Activated CD4-positive, alpha-beta T cell treated with anti-CD3 and anti-CD28 coated beads, Interleukin-2, amount 50 U/mL, for 48 hours (primary cell): Measurements from ENCODE around the gene RRAGD.

Experiments used
- DNase-seq, 2 experiments: peaks; one replicate each; pipeline ENCODE4 v3.0.0-alpha.2; 2020

Gene RRAGD

GRCh38 chr6:89371849-89372505, 40.1 kb downstream of the RRAGD start:
- peak; percentile 84 to 86 for DNase-seq

- DNase-seq: no peak
Measured at GRCh38 chr6:89368999-89369398, 43.1 kb downstream of the RRAGD start.

GRCh38 chr6:89368107-89368506, 44.0 kb downstream of the RRAGD start:
- peak; percentile 75 to 78 for DNase-seq

GRCh38 chr6:89364586-89364985, 47.5 kb downstream of the RRAGD start:
- no peak for DNase-seq

GRCh38 chr6:89361171-89361570, 50.9 kb downstream of the RRAGD start:
- DNase-seq: no peak

- no peak for DNase-seq
Measured at GRCh38 chr6:89360415-89360999, 51.6 kb downstream of the RRAGD start.

GRCh38 chr6:89359561-89359960, 52.5 kb downstream of the RRAGD start:
- DNase-seq: no peak

GRCh38 chr6:89357390-89357789, 54.7 kb downstream of the RRAGD start:
- DNase-seq: no peak

GRCh38 chr6:89356642-89357170, 55.4 kb downstream of the RRAGD start:
- DNase-seq: no peak

GRCh38 chr6:89355511-89356194, 56.4 kb downstream of the RRAGD start:
- DNase-seq: no peak

- no peak for DNase-seq
Measured at GRCh38 chr6:89353702-89354392, 58.2 kb downstream of the RRAGD start.

- no peak for DNase-seq
Measured at GRCh38 chr6:89353118-89353556, 58.9 kb downstream of the RRAGD start.

GRCh38 chr6:89352278-89353117, 59.6 kb downstream of the RRAGD start, which contains the start of gene UBE2J1:
Gene UBE2J1 (minus strand): TSS chr6:89352722. CDS start chr6:89352569, 153 bp downstream.
- DNase-seq: peak; percentile 80 to 84

- no peak for DNase-seq
Measured at GRCh38 chr6:89351671-89352277, 60.3 kb downstream of the RRAGD start.

GRCh38 chr6:89350281-89350966, 61.6 kb downstream of the RRAGD start:
- no peak for DNase-seq

- no peak for DNase-seq
Measured at GRCh38 chr6:89348372-89348771, 63.7 kb downstream of the RRAGD start.

GRCh38 chr6:89347825-89348224, 64.2 kb downstream of the RRAGD start:
- DNase-seq: no peak

GRCh38 chr6:89346433-89346832, 65.6 kb downstream of the RRAGD start:
- no peak for DNase-seq

- DNase-seq: no peak
Measured at GRCh38 chr6:89339565-89339964, 72.5 kb downstream of the RRAGD start.

- no peak for DNase-seq
Measured at GRCh38 chr6:89335164-89335563, 76.9 kb downstream of the RRAGD start.

- no peak for DNase-seq
Measured at GRCh38 chr6:89330910-89331309, 81.2 kb downstream of the RRAGD start.
